GM13976 (cell line): ENCODE results near the gene GPC3.

Source experiments
- DNase-seq: peaks from one replicate; pipeline ENCODE4 v3.0.0; 2012; ENCODE audit warnings: low spot score
- CTCF ChIP-seq: IDR thresholded peaks from 2 replicates; pipeline ENCODE4 v1.5.1; 2012; ENCODE audit warnings: borderline replicate concordance, mild to moderate bottlenecking; ENCODE audit not compliant: insufficient read depth; ENCODE audit errors: extremely low read depth, missing control alignments, control extremely low read depth
- in situ Hi-C: fragments of 300-500 bp; cut with MboI; formaldehyde crosslinking; loops from one replicate; pipeline ENCODE4 v1.12.0; 2022; ENCODE audit warnings: low sequenced_read_pairs, mixed read lengths, inconsistent platforms; ENCODE audit not compliant: unreplicated experiment

The GPC3 gene

GRCh38 chrX:133649651-133650050, 335.7 kb downstream of the GPC3 start:
- no peak for TF ChIP-seq CTCF
- DNase-seq = no peak
- in situ Hi-C loops = no loop called here

GRCh38 chrX:133648594-133648993, 336.8 kb downstream of the GPC3 start:
- TF ChIP-seq CTCF = no peak
- in situ Hi-C loops = no loop called here
- no peak for DNase-seq

- DNase-seq = no peak
- TF ChIP-seq CTCF = no peak
- in situ Hi-C loops = no loop called here
Observed at GRCh38 chrX:133646719-133647116, 338.7 kb downstream of the GPC3 start.

- DNase-seq = no peak
- no peak for TF ChIP-seq CTCF
- in situ Hi-C loops = no loop called here
Observed at GRCh38 chrX:133645977-133646718, 339.2 kb downstream of the GPC3 start.

GRCh38 chrX:133645256-133645655, 340.1 kb downstream of the GPC3 start:
- in situ Hi-C loops = no loop called here
- TF ChIP-seq CTCF = no peak
- no peak for DNase-seq

GRCh38 chrX:133640161-133641015, 345.0 kb downstream of the GPC3 start:
- no peak for DNase-seq
- TF ChIP-seq CTCF = no peak
- in situ Hi-C loops = no loop called here
